GM12865 (cell line): ENCODE measurements around the gene CDC42.

Experiments
- DNase-seq: peaks from one replicate; pipeline ENCODE4 v3.0.0; 2010; ENCODE audit warnings: low read depth
- H3K4me3 ChIP-seq: 2 replicates; pipeline ENCODE4 v1.5.1; 2011; ENCODE audit warnings: mild to moderate bottlenecking, low read depth, low read length, control low read depth
- CTCF ChIP-seq: IDR thresholded peaks from 2 replicates; pipeline ENCODE4 v1.5.1; 2011; ENCODE audit warnings: low read length, control low read depth, low read depth, inconsistent platforms; ENCODE audit not compliant: insufficient read depth; ENCODE audit errors: missing control alignments

CDC42 gene

GRCh38 chr1:22118291-22118992, 65.9 kb downstream of the CDC42 start:
- DNase-seq = peak; percentile 60
- no peak overlapping the region for H3K4me3 ChIP-seq
- no peak for TF ChIP-seq CTCF

GRCh38 chr1:22119626-22120468, 67.3 kb downstream of the CDC42 start:
- DNase-seq = no peak
- TF ChIP-seq CTCF = no peak
- no peak overlapping the region for H3K4me3 ChIP-seq

- DNase-seq = no peak
- no peak for TF ChIP-seq CTCF
- H3K4me3 ChIP-seq = no peak overlapping the region
These were observed 67.9 kb downstream of the CDC42 start for GRCh38 chr1:22120469-22120790.

- no peak for DNase-seq
- no peak for TF ChIP-seq CTCF
- no peak overlapping the region for H3K4me3 ChIP-seq
These were observed 69.0 kb downstream of the CDC42 start for GRCh38 chr1:22121421-22121911.

- no peak for DNase-seq
- no peak for TF ChIP-seq CTCF
- no peak overlapping the region for H3K4me3 ChIP-seq
These were observed 70.0 kb downstream of the CDC42 start for GRCh38 chr1:22122273-22123070.

GRCh38 chr1:22123071-22123390, 70.5 kb downstream of the CDC42 start:
- no peak for DNase-seq
- TF ChIP-seq CTCF = no peak
- H3K4me3 ChIP-seq = no peak overlapping the region
